K562 (cell line): Measurements from ENCODE around the gene PTPRB. TPM values are rescaled to one million over a fixed set of nuclear protein-coding genes. Genes with fewer than 3 reads are reported as not detected.

Experiments used
- ATAC-seq: fragments of 200-7000 bp; cut with Tn5 transposase; 3 replicates; pipeline ENCODE4 v1.9.1; 2020; ENCODE audit warnings: moderate library complexity
- BruUV-seq: library from RNA; stranded (reverse); fragments of 400-500 nt; replicated peaks from 2 replicates; lab custom pipeline; 2021; lab: Mats Ljungman, UMichigan
- CTCF ChIA-PET: fragments of 300-600 bp; formaldehyde crosslinking; extraction: SDS; loops from one replicate; lab custom pipeline; 2021; ENCODE audit warnings: low intra/inter-chr PET ratio; lab: Yijun Ruan, JAX
- POLR2A ChIA-PET: fragments of 300-600, 350-650 bp; sonication (Branson Sonifier 250); formaldehyde crosslinking; extraction: SDS; loops from one replicate; lab custom pipeline; 2021; ENCODE audit warnings: antibody characterized with exemption, inconsistent platforms; lab: Yijun Ruan, JAX
- DNase-seq, 4 experiments: peaks; one replicate each; pipeline versions ENCODE4 v3.0.0 to v3.0.0-alpha.2; 2011 to 2018; ENCODE audit warnings: low spot score in 3 of 4, mixed read lengths in 3 of 4; ENCODE audit errors: extremely low read depth in 1 of 4
- FAIRE-seq: peaks from 2 replicates; lab custom pipeline; 2011; peaks lifted over from hg19 to GRCh38; lab: Jason Lieb, UNC
- H2AFZ ChIP-seq: 2 replicates; pipeline ENCODE4 v1.6.0; 2011; ENCODE audit warnings: low read depth, low read length, control low read depth, inconsistent platforms
- H3K27ac ChIP-seq: fragments of 200-600 bp; 3 replicates; pipeline ENCODE4 v1.8.0; 2011; ENCODE audit warnings: low read depth, mild to moderate bottlenecking, control low read depth, inconsistent platforms, low read length, moderate library complexity, mixed read lengths; ENCODE audit errors: extremely low read depth
- H3K27me3 ChIP-seq, 2 experiments: fragments of 300-600 bp in 1 of 2; 2 replicates in 1 of 2; 3 replicates in 1 of 2; pipeline versions ENCODE4 v1.6.0 to v1.8.0; 2011; ENCODE audit warnings: inconsistent platforms in 2 of 2, low read length in 2 of 2, mild to moderate bottlenecking in 1 of 2, mixed read lengths in 1 of 2, moderate library complexity in 1 of 2; ENCODE audit not compliant: control insufficient read depth in 2 of 2, insufficient read depth in 2 of 2
- H3K36me3 ChIP-seq: fragments of 300-600 bp; 3 replicates; pipeline ENCODE4 v1.8.0; 2011; ENCODE audit warnings: mild to moderate bottlenecking, low read length, inconsistent platforms; ENCODE audit not compliant: control insufficient read depth, insufficient read depth
- H3K4me1 ChIP-seq, 2 experiments: fragments of 200-600 bp in 1 of 2; replicated peaks in 1 of 2; 2 replicates in 1 of 2; 3 replicates in 1 of 2; pipeline versions ENCODE4 v1.5.1 to v1.8.0; 2011; ENCODE audit warnings: inconsistent platforms in 2 of 2, low read length in 2 of 2, mild to moderate bottlenecking in 1 of 2, mixed read lengths in 1 of 2, moderate library complexity in 1 of 2; ENCODE audit not compliant: control insufficient read depth in 2 of 2, insufficient read depth in 2 of 2
- H3K4me2 ChIP-seq: 2 replicates; pipeline ENCODE4 v1.6.1; 2011; ENCODE audit warnings: low read length, control low read depth, inconsistent platforms, mixed read lengths; ENCODE audit not compliant: insufficient read depth
- H3K4me3 ChIP-seq: fragments of 200-600 bp; sonication (generic), shearing (Covaris generic); 2 replicates; pipeline ENCODE4 v1.5.1; 2016; ENCODE audit warnings: control low read depth, inconsistent platforms
- H3K79me2 ChIP-seq: fragments of 200-600 bp; 3 replicates; pipeline ENCODE4 v1.8.0; 2011; ENCODE audit warnings: low read length, inconsistent platforms; ENCODE audit not compliant: control insufficient read depth, insufficient read depth
- H3K9ac ChIP-seq, 2 experiments: 2 replicates each; pipeline versions ENCODE4 v1.6.0 to v1.6.1; 2011; ENCODE audit warnings: low read depth in 2 of 2, low read length in 2 of 2, control low read depth in 1 of 2, inconsistent platforms in 1 of 2, mild to moderate bottlenecking in 1 of 2, mixed read lengths in 1 of 2; ENCODE audit not compliant: insufficient read depth in 1 of 2
- H3K9me1 ChIP-seq: one replicate; pipeline ENCODE4 v1.6.0; 2011; ENCODE audit warnings: inconsistent platforms, mild to moderate bottlenecking, low read length, moderate library complexity; ENCODE audit not compliant: control insufficient read depth, insufficient read depth
- H3K9me3 ChIP-seq: replicated peaks from 2 replicates; pipeline ENCODE4 v1.5.1; 2011; ENCODE audit warnings: low read depth, low read length, inconsistent platforms; ENCODE audit not compliant: control insufficient read depth, insufficient read depth
- H4K20me1 ChIP-seq: replicated peaks from 2 replicates; pipeline ENCODE4 v1.6.1; 2011; ENCODE audit warnings: low read length, inconsistent platforms, mixed read lengths; ENCODE audit not compliant: control insufficient read depth, insufficient read depth
- HLTF ChIP-seq: fragments of 450-650 bp; IDR thresholded peaks from 2 replicates; pipeline ENCODE4 v1.6.1; 2016
- LEF1 ChIP-seq: fragments of 450-650 bp; IDR thresholded peaks from 2 replicates; pipeline ENCODE4 v1.6.1; 2016; ENCODE audit warnings: mild to moderate bottlenecking
- MYNN ChIP-seq, 2 experiments: sonication (generic); formaldehyde crosslinking in 1 of 2; IDR thresholded peaks; 2 replicates each; pipeline versions ENCODE4 v1.5.0 to v1.6.1; 2016 to 2020; ENCODE audit warnings: antibody characterized with exemption in 1 of 2, missing genetic modification reagents in 1 of 2
- NCOA4 ChIP-seq: fragments of 450-650 bp; IDR thresholded peaks from 2 replicates; pipeline ENCODE4 v1.6.1; 2018; ENCODE audit warnings: mild to moderate bottlenecking; ENCODE audit not compliant: partially characterized antibody
- RBM15 ChIP-seq: fragments of 200-400 bp; formaldehyde crosslinking; IDR thresholded peaks from 2 replicates; pipeline ENCODE4 v1.6.1; 2018; ENCODE audit warnings: mild to moderate bottlenecking, low read length, moderate library complexity; ENCODE audit not compliant: insufficient read depth
- TARDBP ChIP-seq: fragments of 450-650 bp; IDR thresholded peaks from 2 replicates; pipeline ENCODE4 v1.6.1; 2016
- YBX1 ChIP-seq: fragments of 450-650 bp; IDR thresholded peaks from 2 replicates; pipeline ENCODE4 v1.7.1; 2016; ENCODE audit warnings: mild to moderate bottlenecking
- ZNF133 ChIP-seq: fragments of 250-450 bp; sonication (Bioruptor Pico); IDR thresholded peaks from 2 replicates; pipeline ENCODE4 v1.4.0; 2020; ENCODE audit warnings: mild to moderate bottlenecking
- WGBS: fragments of 100-300 bp; shearing (Covaris generic); methylation state at CpG from one replicate; pipeline ENCODE4 v1.1.6; 2016; ENCODE audit warnings: low coverage, mixed read lengths; ENCODE audit not compliant: insufficient coverage; ENCODE audit errors: missing lambda C conversion rate; 5-methylcytosine and 5-hydroxymethylcytosine counted together
- in situ Hi-C: fragments of 300-500 bp; cut with MboI; formaldehyde crosslinking; loops from 4 replicates; pipeline ENCODE4 v1.15.0; 2018; ENCODE audit warnings: inconsistent platforms, mixed read lengths
- intact Hi-C: fragments of 100-400 bp; cut with micrococcal nuclease; formaldehyde crosslinking; loops from 2 replicates; pipeline ENCODE4 v1.14.2; 2022
- polyA plus RNA-seq, 8 experiments: library from polyadenylated mRNA; depleted of rRNA in 4 of 8; stranded (reverse) in 5 of 8; unstranded in 3 of 8; fragments of >200 nt; fragmentation: Nextera tagmentation in 2 of 8; fragmentation: Illumina TruSeq in 1 of 8; extraction: Ambion mirVana in 2 of 8; extraction: Trizol in 1 of 8; gene quantifications; 2 replicates each; pipeline versions ENCODE4 v1.2.1 to v1.2.3, GENCODE V29; 2011 to 2014; ENCODE audit warnings: inconsistent platforms in 1 of 8, missing spikeins in 1 of 8
- total RNA-seq, 7 experiments: library from RNA; depleted of rRNA in 6 of 7; stranded (reverse); fragments of >200 nt in 6 of 7; fragmentation: Illumina TruSeq in 2 of 7; extraction: Trizol in 2 of 7; gene quantifications; 2 replicates each; pipeline versions ENCODE4 v1.2.1 to v1.2.3, GENCODE V29; 2011 to 2021; ENCODE audit warnings: low replicate concordance in 1 of 7
- TF ChIP-seq, protein P1 (sequence below): fragments of 450-650 bp; formaldehyde crosslinking; IDR thresholded peaks from 2 replicates; pipeline ENCODE4 v1.4.0; 2020; ENCODE audit warnings: mild to moderate bottlenecking, moderate library complexity
- TF ChIP-seq, protein P2 (sequence below): sonication (generic); formaldehyde crosslinking; IDR thresholded peaks from 2 replicates; pipeline ENCODE4 v1.8.0; 2023; ENCODE audit warnings: mild to moderate bottlenecking, missing genetic modification reagents
- TF ChIP-seq, protein P3 (sequence below): fragments of 250-450 bp; sonication (Bioruptor Pico); IDR thresholded peaks from 2 replicates; pipeline ENCODE4 v1.4.0; 2020
- TF ChIP-seq, protein P4 (sequence below), 2 experiments: fragments of 250-450 bp in 1 of 2; fragments of 450-650 bp in 1 of 2; sonication (Bioruptor Pico) in 1 of 2; IDR thresholded peaks; 2 replicates each; pipeline versions ENCODE4 v1.6.1 to v1.8.0; 2016 to 2021; ENCODE audit warnings: mild to moderate bottlenecking in 2 of 2, moderate library complexity in 2 of 2, missing compliant biosample characterization in 1 of 2, missing genetic modification characterization in 1 of 2

Gene PTPRB
- total and polyA plus RNA-seq, 9 of the 15 experiments (the other 6 are each of a cell fraction or from before 2014, with no cell fraction given) = 0.46 to 5.9 (median 3.1) TPM

DNA sequence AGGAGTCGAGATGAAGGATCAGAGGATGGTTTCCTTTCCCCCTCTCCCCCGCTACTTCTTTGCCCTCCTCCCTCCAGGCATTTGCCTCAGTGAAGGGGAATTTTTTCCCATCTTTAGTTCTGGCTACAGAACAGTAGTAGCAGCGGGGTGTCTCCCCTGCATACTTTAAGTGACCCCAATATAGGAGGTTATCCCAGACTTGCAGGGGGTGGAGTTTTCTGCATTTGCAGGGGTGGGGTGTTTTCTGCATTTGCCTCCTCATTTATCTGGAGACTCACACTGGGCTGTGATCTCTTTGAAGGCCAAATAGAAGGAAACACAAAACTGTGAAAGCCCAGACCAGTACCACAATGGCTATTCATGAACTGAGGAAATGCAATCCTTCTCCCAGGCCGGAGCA, 19.8 kb downstream of the PTPRB start:
- Histone ChIP-seq H3K9me1 (no peaks in the 10 kb centered on the region), H3K27ac (no peak overlapping the region), H3K4me3 (no peak overlapping the region), H3K9me3 (no peaks in the 10 kb centered on the region), H3K79me2 (no peaks in the 10 kb centered on the region), H3K36me3 (peaks cover 13% of the 10 kb centered on the region; the same call in 1 of the 3 replicates), H3K4me2 (no peak overlapping the region), H3K9ac (no peak overlapping the region), H3K4me1 (peaks cover 0 to 7% of the 10 kb centered on the region in 2 experiments; a peak in 3 of 5 replicates), H4K20me1 (no peaks in the 10 kb centered on the region), H3K27me3 (no peaks in the 10 kb centered on the region), H2AFZ (no peak overlapping the region)
- WGBS = 55% methylated on average over 4 of the region's 4 CpGs
- FAIRE-seq (no peak), ATAC-seq (no peak), DNase-seq (no peak)
- BruUV-seq = no TSS peak
- ChIA-PET POLR2A (no interaction called here), CTCF (no interaction called here)
- intact Hi-C loops = no loop called here
- in situ Hi-C loops = no loop called here
- TF ChIP-seq, protein P1, sequence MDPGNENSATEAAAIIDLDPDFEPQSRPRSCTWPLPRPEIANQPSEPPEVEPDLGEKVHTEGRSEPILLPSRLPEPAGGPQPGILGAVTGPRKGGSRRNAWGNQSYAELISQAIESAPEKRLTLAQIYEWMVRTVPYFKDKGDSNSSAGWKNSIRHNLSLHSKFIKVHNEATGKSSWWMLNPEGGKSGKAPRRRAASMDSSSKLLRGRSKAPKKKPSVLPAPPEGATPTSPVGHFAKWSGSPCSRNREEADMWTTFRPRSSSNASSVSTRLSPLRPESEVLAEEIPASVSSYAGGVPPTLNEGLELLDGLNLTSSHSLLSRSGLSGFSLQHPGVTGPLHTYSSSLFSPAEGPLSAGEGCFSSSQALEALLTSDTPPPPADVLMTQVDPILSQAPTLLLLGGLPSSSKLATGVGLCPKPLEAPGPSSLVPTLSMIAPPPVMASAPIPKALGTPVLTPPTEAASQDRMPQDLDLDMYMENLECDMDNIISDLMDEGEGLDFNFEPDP (CRISPR knock-in tag) = no peak
- TF ChIP-seq TARDBP (no peak), HLTF (no peak), MYNN (IDR thresholded peaks at IDR 0.05) (no peak), MYNN (CRISPR knock-in tag; IDR thresholded peaks at IDR 0.05) (no peak), YBX1 (no peak), RBM15 (no peak), LEF1 (no peak), NCOA4 (no peak), ZNF133 (CRISPR knock-in tag) (no peak)
- TF ChIP-seq, protein P2, sequence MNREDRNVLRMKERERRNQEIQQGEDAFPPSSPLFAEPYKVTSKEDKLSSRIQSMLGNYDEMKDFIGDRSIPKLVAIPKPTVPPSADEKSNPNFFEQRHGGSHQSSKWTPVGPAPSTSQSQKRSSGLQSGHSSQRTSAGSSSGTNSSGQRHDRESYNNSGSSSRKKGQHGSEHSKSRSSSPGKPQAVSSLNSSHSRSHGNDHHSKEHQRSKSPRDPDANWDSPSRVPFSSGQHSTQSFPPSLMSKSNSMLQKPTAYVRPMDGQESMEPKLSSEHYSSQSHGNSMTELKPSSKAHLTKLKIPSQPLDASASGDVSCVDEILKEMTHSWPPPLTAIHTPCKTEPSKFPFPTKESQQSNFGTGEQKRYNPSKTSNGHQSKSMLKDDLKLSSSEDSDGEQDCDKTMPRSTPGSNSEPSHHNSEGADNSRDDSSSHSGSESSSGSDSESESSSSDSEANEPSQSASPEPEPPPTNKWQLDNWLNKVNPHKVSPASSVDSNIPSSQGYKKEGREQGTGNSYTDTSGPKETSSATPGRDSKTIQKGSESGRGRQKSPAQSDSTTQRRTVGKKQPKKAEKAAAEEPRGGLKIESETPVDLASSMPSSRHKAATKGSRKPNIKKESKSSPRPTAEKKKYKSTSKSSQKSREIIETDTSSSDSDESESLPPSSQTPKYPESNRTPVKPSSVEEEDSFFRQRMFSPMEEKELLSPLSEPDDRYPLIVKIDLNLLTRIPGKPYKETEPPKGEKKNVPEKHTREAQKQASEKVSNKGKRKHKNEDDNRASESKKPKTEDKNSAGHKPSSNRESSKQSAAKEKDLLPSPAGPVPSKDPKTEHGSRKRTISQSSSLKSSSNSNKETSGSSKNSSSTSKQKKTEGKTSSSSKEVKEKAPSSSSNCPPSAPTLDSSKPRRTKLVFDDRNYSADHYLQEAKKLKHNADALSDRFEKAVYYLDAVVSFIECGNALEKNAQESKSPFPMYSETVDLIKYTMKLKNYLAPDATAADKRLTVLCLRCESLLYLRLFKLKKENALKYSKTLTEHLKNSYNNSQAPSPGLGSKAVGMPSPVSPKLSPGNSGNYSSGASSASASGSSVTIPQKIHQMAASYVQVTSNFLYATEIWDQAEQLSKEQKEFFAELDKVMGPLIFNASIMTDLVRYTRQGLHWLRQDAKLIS = no peak
- TF ChIP-seq, protein P3, sequence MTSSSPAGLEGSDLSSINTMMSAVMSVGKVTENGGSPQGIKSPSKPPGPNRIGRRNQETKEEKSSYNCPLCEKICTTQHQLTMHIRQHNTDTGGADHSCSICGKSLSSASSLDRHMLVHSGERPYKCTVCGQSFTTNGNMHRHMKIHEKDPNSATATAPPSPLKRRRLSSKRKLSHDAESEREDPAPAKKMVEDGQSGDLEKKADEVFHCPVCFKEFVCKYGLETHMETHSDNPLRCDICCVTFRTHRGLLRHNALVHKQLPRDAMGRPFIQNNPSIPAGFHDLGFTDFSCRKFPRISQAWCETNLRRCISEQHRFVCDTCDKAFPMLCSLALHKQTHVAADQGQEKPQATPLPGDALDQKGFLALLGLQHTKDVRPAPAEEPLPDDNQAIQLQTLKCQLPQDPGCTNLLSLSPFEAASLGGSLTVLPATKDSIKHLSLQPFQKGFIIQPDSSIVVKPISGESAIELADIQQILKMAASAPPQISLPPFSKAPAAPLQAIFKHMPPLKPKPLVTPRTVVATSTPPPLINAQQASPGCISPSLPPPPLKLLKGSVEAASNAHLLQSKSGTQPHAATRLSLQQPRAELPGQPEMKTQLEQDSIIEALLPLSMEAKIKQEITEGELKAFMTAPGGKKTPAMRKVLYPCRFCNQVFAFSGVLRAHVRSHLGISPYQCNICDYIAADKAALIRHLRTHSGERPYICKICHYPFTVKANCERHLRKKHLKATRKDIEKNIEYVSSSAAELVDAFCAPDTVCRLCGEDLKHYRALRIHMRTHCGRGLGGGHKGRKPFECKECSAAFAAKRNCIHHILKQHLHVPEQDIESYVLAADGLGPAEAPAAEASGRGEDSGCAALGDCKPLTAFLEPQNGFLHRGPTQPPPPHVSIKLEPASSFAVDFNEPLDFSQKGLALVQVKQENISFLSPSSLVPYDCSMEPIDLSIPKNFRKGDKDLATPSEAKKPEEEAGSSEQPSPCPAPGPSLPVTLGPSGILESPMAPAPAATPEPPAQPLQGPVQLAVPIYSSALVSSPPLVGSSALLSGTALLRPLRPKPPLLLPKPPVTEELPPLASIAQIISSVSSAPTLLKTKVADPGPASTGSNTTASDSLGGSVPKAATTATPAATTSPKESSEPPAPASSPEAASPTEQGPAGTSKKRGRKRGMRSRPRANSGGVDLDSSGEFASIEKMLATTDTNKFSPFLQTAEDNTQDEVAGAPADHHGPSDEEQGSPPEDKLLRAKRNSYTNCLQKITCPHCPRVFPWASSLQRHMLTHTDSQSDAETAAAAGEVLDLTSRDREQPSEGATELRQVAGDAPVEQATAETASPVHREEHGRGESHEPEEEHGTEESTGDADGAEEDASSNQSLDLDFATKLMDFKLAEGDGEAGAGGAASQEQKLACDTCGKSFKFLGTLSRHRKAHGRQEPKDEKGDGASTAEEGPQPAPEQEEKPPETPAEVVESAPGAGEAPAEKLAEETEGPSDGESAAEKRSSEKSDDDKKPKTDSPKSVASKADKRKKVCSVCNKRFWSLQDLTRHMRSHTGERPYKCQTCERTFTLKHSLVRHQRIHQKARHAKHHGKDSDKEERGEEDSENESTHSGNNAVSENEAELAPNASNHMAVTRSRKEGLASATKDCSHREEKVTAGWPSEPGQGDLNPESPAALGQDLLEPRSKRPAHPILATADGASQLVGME (CRISPR knock-in tag) = no peak
- TF ChIP-seq, protein P4, sequence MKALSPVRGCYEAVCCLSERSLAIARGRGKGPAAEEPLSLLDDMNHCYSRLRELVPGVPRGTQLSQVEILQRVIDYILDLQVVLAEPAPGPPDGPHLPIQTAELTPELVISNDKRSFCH (CRISPR knock-in tag; IDR thresholded peaks at IDR 0.05) = no peak
- TF ChIP-seq, protein P4 (tag; IDR thresholded peaks at IDR 0.05) = no peak
